Measurements from ENCODE around the gene EPHA3.
A peak's percentile ranks its signal among the peaks of the same experiment; 100 is the strongest.

EPHA3 gene

DNA sequence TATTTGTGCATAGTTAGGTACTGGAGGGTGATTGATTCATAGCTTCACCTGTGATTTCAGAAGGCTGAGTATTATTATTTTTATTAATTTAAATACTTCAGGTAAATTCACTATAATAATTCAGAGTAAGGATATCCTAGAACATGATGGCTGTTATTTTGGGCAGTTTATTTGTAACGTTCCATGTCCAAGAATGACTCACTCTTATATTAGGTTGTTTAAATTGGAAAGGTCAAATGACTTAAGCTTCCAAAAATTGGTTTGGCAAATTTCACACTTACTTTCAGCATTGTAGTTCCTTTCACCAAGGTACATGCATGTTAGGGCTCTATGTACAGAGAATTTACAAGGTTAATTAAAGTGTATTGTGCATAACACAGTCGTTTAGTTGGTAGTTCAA lies 120.2 kb downstream of the EPHA3 start:
- DNase-seq (ENCODE audit: low spot score): no peak

DNA sequence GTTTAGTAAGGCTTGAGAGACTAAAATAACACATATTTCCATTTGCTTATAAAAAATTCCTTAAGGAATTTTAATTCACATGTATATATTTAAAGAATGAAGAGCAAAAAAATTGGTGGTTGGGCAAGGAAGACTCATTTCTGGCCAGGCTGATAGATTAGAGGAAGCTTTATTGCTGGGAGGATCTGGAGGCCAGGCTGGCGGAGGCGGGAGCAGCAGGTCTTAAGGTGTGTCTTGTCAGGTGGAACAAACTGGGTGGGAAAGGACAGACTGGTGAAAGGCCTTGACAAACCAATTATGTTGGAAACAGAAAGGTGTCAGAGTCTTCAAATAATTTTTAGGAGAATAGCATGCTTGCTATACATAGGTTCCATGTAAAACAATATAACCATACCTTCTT lies 124.7 kb downstream of the EPHA3 start:
- DNase-seq (ENCODE audit: low spot score): no peak

DNA sequence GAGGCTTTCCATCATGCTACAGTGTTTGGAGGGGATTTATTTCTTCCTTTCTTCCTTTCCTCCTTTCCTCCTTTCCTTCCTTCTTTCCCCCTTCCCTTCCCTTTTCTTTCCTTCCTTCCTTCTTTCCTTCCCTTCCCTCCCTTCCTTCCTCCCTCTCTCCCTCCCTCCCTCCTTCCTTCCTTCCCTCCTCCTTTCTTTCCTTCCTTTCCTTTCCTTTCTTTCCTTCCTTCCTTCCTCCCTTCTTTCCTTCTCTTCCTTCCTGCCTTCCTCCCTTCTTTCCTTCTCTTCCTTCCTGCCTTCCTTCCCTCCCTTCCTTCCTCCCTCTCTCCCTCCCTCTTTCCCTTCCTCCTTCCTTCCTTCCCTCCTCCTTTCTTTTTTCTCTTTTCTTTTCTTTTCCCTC lies 127.2 kb downstream of the EPHA3 start:
- DNase-seq (ENCODE audit: low spot score): no peak

DNA sequence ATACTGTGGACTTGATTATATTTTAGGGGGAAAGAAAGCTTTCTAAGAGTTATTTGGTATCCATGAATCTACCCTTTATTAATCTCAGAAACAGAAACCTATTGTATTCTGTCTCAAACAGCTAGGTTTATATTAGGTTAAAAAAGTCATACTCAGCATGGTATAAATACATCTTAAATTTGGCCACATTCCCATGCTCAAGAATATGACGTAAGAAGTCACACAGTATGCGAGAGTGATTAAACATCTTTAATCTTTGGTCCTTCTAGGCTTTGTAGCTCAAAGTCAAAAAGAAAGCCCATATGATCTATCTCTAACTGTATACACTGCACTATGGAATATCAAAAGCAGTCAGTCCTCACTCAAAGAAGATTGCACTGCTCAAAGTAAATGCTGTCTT lies 131.4 kb downstream of the EPHA3 start:
- no peak for DNase-seq (ENCODE audit: low spot score)

DNA sequence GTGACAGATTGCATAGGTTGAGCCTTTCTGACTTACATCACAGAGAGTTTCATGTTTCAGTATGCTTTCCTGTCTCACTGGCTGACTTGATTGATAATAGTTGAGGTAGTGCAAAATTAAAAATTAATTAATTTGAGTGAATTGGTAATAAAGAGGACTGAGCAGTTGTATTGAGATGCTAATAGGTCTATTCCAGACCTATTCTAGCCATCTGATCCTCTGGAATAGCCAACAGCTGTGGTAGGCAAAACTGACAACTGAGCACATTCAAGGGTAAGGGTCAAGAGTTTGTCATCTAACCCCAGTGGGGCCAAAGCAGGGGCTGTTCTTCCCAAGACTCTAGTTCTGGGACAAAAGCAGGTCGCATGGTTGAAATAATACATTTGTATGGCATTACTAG lies 132.4 kb downstream of the EPHA3 start:
- no peak for DNase-seq (ENCODE audit: low spot score)

DNA sequence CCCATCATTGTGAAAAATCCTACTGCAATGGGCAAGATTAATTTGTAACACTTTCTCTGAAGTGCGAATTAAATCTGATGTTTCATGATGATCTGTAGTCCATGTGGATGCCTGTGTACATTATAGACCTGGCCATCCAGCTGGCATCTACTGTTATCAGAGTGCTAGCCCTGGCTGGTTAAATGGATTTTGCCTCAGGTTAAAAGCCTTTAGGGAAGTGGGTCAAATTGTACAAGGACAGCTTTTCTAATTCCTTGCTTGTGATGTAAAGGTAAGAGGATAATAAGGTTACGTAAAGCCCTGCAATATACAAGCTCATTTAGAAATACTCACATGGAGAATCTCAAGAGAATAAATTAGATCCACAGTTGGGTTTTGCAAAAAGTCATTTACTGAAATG lies 138.2 kb downstream of the EPHA3 start:
- DNase-seq (ENCODE audit: low spot score): no peak

DNA sequence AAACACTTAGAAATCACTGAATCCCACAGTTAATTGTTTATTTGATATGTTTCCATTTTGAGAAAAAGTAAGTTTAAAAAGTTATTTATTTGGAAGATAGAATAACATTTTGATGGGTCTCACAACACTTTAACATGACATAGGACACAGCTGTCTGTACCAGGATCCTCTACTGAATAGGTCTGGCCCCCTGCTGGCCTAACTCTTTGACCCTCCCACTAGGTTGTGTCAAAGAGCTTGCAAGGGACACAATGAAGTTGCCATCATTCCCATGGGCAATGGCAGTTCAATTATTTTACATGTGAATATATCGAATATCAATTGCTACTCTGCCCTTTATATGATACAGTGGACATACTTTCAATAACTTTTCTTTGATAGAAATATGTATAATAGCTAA lies 138.9 kb downstream of the EPHA3 start:
- no peak for DNase-seq (ENCODE audit: low spot score)

DNA sequence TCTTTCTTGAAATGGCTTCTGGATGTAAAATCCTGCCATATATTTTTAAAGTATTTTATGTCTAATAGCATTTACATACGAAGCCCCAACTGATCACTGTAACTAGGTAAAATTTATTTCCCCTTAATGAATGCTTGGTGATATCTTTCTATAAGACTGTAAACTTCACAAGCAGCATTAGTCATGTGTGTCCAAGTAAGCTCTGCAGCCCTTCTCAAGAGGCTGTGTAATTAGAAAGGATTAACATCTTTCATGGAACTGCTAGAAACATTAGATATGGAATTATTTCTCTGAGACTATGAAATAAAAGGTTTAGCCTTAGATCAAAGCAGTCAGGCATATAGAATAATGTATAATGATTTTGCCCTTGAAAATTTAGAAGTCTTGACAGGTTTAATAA lies 143.3 kb downstream of the EPHA3 start:
- no peak for DNase-seq (ENCODE audit: low spot score)

DNA sequence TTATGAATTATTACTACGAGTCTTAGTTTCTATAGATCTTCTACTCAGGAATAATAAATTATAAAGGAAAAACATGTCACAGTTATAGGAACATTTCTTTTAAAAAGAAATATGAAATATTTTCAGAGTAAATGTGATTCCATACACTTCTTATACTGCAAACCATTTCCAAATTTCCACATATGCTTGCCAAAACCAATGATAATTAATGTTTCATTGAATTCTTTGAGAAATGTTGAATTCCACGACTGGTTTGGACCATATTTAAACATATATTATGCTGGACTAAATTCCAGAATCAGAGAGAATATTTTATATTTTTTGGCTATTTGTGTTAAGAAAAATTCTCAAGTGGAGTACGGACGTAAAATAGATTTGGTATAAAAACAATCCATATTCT lies 144.6 kb downstream of the EPHA3 start:
- no peak for DNase-seq (ENCODE audit: low spot score)

DNA sequence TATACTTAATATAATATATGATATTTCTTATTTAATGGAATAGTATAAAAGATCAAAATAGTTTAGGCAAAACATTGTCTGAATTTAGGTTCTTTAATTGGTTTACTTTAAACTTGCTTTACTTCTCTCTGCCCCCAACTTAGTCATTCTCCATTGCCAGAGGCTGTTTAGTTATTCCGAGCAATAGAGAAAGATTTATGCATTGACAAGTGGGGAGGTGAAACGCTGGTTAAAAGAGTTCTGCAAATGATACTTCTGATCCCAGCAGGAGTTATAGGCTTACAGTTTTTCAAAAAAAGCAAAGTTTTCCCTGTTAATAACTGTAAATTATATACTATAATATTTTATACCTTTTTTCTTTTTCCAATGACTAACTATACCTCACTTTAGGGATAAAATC lies 145.4 kb downstream of the EPHA3 start:
- DNase-seq (ENCODE audit: low spot score): no peak

DNA sequence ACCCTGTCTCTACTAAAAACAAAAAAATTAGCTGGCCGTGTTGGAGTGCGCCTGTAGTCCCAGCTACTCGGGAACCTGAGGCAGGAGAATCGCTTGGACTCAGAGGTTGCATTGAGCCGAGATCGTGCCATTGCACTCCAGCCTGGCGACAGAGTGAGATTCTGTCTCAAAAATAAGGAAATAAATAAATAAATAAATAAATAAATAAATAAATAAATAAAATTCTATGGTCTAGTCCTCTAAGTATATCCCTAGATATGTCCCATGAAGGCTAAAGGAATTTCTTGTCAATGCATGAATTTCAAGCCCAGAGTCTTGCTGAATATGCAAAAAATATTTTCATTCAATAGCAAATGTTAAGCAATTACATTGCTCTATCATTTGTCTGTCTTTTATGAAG lies 149.0 kb downstream of the EPHA3 start:
- DNase-seq (ENCODE audit: low spot score): no peak

DNA sequence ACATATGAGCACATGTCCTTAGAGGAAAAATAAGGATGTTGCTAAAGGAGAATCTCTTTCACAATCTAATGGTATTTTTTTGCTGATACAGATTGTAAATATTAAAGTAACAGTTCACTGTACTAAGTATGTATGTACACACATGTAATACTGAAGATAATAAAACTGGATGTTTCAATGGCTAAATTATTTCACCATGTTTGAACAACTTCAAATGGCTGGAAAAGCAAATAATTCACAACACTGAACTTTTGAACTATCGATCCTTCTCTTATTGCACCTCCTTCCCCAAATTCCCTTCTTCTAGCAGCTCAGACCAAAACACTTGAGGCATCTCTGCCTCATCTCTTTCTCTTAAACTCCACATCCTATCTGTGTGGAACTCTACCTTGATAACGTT lies 149.5 kb downstream of the EPHA3 start:
- DNase-seq (ENCODE audit: low spot score): no peak

DNA sequence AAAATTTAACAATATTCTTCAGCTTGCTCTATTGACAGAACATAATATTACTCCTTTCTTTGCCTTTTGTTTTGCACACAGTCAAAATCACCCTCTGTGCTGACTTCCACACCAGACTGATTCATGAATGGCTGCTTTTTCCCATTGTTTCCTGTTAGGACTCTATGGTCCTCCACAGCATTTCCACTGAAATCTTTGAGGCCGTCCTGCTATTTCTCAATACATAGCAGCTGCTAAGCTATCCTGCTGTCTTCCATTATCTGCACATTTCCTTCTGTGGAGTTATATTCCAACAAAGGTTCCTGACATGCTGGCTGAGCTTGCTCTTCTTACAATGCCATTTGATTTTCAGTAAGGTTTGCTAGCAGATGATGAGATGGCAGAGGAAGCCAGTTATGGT lies 153.3 kb downstream of the EPHA3 start:
- no peak for DNase-seq (ENCODE audit: low spot score)

DNA sequence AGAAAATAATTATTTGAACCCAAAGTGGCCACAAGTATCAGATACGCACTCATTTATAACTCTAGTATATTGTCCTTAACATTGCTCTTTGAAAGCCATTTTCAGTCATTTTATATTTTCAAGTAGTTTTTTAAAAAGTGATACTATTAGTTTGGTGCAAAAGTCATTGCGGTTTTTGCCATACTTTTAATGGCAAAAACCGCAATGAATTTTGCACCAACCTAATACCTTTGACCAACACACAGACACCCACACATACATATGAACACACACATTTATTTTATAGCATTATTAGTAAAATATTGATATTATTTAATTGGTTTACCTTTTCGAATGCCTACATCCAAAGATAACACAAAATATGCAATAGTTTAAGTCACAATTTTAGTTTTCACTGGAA lies 154.3 kb downstream of the EPHA3 start:
- DNase-seq (ENCODE audit: low spot score): no peak

DNA sequence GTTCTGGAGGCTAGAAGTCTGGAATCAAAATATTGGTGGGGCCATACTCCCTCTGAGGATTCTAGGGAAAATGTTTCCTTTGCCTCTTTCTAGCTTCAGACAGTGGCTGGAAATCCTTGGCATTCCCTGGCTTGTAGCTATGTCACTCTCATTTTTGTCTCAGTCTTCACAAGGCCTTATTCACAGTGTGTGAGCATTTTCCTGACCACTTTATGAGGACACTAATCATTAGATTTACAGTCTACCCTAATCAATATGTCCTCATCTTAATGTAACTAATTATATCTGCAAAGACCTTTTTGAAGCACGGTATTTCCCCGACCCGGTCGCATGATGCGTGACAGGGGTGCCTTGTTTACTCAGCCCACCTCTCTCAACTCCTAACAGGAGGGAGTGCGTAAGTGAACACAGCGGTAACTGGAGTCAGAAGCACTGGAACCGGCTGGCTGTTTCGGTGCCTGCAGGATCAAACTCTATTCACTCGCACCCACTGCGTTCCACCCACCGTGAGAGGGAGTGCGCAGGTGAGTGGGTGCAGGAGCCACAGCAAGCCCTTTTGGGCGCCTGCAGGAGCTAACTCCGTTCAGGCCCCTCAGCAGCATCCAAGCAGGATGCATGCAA lies 155.0 kb downstream of the EPHA3 start:
- DNase-seq (ENCODE audit: low spot score): no peak

DNA sequence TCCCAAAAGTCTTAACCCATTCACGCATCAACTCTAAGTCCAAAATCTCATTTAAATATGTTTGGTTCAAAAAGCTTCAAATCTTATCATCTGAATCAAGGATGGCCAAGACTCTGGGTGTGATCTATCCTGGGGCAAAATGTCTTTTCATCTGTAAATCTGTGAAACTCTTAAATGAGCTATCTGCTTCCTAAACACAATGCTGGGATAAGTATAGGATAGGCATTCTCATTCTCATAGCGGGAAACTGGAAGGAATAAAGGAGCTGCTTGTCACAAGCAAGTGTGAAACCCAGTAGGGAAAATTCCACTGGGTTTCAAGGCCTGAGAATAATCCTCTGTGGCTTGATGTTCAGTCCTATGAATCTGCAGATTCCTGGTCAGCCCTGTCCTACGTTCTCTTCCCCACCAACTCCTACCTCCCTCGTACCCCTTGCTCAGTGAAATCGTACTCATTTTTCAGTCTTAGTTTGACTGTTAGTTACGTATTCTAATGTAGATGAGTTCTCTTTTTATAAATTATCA lies 156.7 kb downstream of the EPHA3 start:
- no peak for DNase-seq (ENCODE audit: low spot score)

DNA sequence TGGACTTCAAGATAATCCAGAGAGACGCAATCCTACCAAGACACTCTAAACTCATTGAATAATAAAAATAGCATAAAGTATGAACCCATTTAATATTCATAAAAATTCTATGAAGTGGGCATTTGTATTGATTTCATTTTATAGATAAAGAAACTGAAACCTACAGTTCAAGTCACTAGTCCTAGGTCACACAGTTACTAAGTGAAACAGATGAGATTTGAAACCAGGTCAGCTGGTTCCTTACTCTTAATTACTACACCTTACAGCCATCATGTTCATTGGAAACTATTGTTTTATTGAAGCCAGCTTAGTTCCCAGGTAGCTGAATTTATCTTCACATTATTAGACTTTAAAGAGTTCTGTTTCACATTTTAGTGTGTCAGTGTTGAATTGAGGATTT lies 158.7 kb downstream of the EPHA3 start:
- no peak for DNase-seq (ENCODE audit: low spot score)

DNA sequence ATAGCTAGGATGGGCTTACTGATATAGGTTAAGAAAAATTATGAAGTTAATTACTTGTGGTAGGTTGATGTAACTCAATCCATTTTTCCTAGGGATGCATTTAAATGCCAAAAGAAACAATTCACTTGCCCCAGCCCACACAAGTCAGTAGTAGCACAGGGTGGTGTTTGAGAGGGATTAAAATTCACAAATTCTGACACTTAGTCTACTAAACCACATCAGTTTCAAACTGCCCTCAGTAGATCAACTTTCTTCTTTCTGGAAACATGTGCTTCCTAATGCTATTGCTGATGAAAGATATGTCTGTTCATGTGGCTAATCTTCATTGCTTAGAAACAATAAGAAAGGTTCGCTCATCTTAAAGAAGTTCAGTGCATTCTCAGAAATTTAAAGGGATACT lies 160.6 kb downstream of the EPHA3 start:
- DNase-seq (ENCODE audit: low spot score): no peak

DNA sequence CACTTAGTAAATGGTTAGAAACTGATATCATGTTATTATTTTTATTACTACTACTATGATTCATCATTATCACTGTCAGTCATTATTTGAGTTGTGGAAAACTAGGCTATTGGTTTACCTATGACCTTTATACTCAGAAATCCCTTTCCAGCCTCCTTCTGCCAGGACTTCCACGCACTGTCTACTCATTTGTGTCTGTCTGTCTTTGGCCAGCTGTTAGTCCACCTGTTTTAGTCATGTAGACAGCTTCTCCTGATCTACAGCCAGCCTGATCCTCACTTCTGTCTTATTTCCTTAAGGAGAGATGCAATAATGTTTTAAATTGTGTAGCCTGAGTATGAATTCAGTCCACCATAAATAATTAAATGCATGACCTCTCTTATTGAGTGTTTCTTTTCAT lies 162.8 kb downstream of the EPHA3 start:
- DNase-seq (ENCODE audit: low spot score): no peak

DNA sequence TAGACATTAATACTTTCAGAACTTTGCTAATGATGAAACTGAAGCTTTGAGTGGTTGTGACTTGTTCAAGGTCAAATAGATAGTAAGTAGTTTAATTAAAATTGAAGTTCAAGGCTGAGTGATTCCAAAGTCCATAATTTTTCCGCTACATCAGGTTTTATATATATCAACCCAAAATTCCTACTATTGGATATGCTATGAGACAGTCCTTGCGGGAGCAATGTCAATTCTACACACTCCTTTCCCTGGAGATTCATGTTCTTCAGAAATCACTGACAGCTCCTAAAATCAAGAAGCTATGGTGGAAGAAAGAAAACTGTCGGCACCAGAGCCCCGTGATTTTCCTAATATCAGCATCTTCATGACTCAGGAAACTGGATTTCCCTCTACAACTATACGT lies 167.6 kb downstream of the EPHA3 start:
- DNase-seq (ENCODE audit: low spot score): no peak

DNA sequence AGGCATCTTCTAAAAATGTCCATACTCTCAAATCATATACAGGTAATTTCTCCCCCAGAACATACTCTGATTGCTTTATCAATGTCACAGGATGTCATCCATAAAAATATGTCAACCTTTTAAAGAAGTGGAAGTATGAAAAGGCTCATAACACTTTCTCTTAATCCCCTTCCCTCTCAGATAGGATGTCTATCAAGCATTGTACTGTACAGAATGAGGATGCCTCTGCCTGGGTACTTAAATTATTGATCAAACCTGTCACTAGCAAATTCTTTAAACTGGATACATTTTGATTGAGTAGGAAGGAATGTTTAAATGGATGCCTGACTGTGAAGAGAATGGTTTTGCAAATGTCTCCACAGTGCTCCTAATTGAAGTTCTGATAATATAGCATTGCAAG lies 168.7 kb downstream of the EPHA3 start:
- DNase-seq (ENCODE audit: low spot score): no peak

DNA sequence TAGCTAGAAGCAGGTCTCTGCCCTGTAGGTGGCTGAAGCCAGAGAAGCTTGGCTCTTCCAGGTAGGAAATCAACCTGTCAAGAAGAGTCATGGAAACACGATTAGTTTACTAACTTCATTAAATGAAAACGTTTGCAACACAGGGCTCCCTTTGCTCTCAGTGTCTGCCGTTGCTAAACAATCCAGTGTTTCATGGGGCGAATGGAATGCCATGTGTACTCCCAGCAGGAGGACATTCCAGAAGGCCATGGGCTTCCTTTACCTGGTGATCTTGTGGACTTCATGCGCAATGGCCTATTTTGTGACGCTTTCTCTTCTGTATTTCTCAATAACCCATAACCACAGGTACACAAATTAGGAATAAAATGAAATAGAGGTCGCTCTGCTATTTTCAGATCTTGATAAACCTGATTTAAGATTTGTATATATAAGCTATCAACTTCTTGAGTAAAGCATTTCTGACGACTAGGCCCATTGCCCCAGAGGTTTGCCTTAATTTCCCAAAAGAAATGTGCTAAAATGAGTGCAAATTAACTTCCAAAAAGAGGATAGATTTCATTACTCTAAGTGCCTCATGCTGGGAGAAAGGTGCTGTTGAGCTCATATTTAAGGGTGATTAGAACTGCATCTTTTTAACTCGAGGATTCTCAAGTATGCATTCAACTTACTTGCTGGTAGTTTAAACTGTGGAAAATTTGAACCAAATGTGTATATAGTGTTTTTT lies 171.0 kb downstream of the EPHA3 start:
- peak; percentile 17 for DNase-seq (ENCODE audit: low spot score)

DNA sequence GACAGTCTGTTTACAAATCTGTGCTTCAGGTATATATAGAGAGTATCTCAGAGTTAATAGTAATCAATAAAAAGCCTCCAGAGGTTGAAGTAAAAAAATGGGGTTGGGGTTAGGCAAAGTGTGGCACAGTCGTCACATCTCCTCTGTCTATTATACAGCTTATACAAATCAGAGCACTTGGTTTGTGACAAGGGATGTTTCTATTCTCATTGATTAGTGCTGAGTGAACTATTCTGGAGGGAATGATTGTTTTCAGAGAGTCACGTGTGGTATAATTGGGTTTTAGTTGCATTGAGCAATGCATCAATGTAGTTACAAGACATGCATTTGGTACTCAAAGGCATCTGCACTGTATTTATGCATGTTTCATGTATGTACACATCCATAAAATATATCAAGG lies 172.9 kb downstream of the EPHA3 start:
- DNase-seq (ENCODE audit: low spot score): no peak

DNA sequence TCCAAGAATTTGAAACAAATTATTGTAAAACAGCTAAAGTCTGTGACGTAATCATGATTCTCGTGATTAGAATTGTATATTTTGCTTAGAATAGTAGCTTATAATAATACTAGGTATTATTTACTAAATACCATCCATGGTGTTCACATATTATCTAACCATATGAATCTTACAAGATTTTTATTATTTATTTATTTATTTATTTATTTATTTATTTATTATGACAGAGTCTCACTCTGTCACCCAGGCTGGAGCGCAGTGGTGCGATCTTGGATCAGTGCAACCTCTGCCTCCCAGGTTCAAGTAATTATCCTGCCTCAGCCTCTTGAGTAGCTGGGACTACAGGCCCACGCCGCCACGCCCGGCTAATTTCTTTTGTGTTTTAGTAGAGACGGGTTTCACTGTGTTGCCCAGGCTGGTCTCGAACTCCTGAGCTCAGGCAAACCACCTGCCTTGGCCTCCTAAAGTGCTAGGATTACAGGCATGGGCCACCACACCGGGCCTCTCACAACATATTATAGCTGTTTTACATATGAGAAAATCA lies 173.5 kb downstream of the EPHA3 start:
- DNase-seq (ENCODE audit: low spot score): no peak

Measured in HuH-7 (cell line).